Trophoblast cell (in vitro differentiated cells and primary cell): ENCODE results near the gene FOXP3.

Source experiments
- DNase-seq, 2 donors: peaks; one replicate each; pipeline ENCODE4 v3.0.0-alpha.2; 2016
- H2AFZ ChIP-seq: 2 replicates; pipeline ENCODE4 v1.6.1; 2013; ENCODE audit warnings: low read length, moderate library complexity, mild to moderate bottlenecking; ENCODE audit not compliant: insufficient read depth, poor library complexity
- H2AK5ac ChIP-seq: 2 replicates; pipeline ENCODE4 v1.6.1; 2013; ENCODE audit warnings: mild to moderate bottlenecking, low read length
- H2BK120ac ChIP-seq: 2 replicates; pipeline ENCODE4 v1.6.1; 2013; ENCODE audit warnings: low read length, mild to moderate bottlenecking, moderate library complexity; ENCODE audit not compliant: insufficient read depth, poor library complexity
- H2BK12ac ChIP-seq: 2 replicates; pipeline ENCODE4 v1.6.1; 2013; ENCODE audit warnings: mild to moderate bottlenecking, low read length, moderate library complexity
- H2BK5ac ChIP-seq: 2 replicates; pipeline ENCODE4 v1.6.1; 2013; ENCODE audit warnings: low read length, low read depth, moderate library complexity, mild to moderate bottlenecking; ENCODE audit not compliant: poor library complexity
- H3K14ac ChIP-seq: 2 replicates; pipeline ENCODE4 v1.6.1; 2013; ENCODE audit warnings: mild to moderate bottlenecking, low read length
- H3K18ac ChIP-seq: 2 replicates; pipeline ENCODE4 v1.6.1; 2013; ENCODE audit warnings: mild to moderate bottlenecking, low read length
- H3K23ac ChIP-seq: 2 replicates; pipeline ENCODE4 v1.6.1; 2013; ENCODE audit warnings: low read length
- H3K27ac ChIP-seq: 2 replicates; pipeline ENCODE4 v1.5.1; 2013; ENCODE audit warnings: low read depth, mild to moderate bottlenecking, inconsistent platforms, low read length, moderate library complexity
- H3K27me3 ChIP-seq: 2 replicates; pipeline ENCODE4 v1.6.1; 2013; ENCODE audit warnings: inconsistent platforms, mild to moderate bottlenecking, low read length, moderate library complexity; ENCODE audit not compliant: insufficient read depth
- H3K36me3 ChIP-seq, 2 experiments: 1 replicate in 1 of 2; 2 replicates in 1 of 2; pipeline ENCODE4 v1.6.1; 2013; ENCODE audit warnings: low read length in 2 of 2, mild to moderate bottlenecking in 2 of 2, moderate library complexity in 1 of 2; ENCODE audit not compliant: insufficient read depth in 2 of 2, control insufficient read depth in 1 of 2
- H3K4ac ChIP-seq: 2 replicates; pipeline ENCODE4 v1.6.1; 2013; ENCODE audit warnings: low read depth, mild to moderate bottlenecking, low read length, moderate library complexity
- H3K4me1 ChIP-seq, 2 experiments: 1 replicate in 1 of 2; 2 replicates in 1 of 2; pipeline ENCODE4 v1.6.1; 2013; ENCODE audit warnings: low read length in 2 of 2, mild to moderate bottlenecking in 2 of 2, moderate library complexity in 1 of 2; ENCODE audit not compliant: insufficient read depth in 2 of 2, control insufficient read depth in 1 of 2
- H3K4me2 ChIP-seq: 2 replicates; pipeline ENCODE4 v1.6.1; 2013; ENCODE audit warnings: inconsistent platforms, mild to moderate bottlenecking, low read length, moderate library complexity
- H3K4me3 ChIP-seq: 2 replicates; pipeline ENCODE4 v1.5.1; 2013; ENCODE audit warnings: mild to moderate bottlenecking, low read depth, low read length, inconsistent platforms
- H3K79me1 ChIP-seq: one replicate; pipeline ENCODE4 v1.6.1; 2013; ENCODE audit warnings: low read length
- H3K79me2 ChIP-seq: 2 replicates; pipeline ENCODE4 v1.6.1; 2013; ENCODE audit warnings: low read length, mild to moderate bottlenecking; ENCODE audit not compliant: control insufficient read depth, insufficient read depth, poor library complexity
- H3K9ac ChIP-seq: 2 replicates; pipeline ENCODE4 v1.6.1; 2013; ENCODE audit warnings: mild to moderate bottlenecking, low read length
- H3K9me3 ChIP-seq: 2 replicates; pipeline ENCODE4 v1.6.1; 2013; ENCODE audit warnings: low read depth, mild to moderate bottlenecking, control low read depth, inconsistent platforms, low read length; ENCODE audit not compliant: insufficient read depth
- H4K12ac ChIP-seq: 2 replicates; pipeline ENCODE4 v1.6.1; 2013; ENCODE audit warnings: low read depth, mild to moderate bottlenecking, low read length, moderate library complexity
- H4K8ac ChIP-seq: 2 replicates; pipeline ENCODE4 v1.6.1; 2013; ENCODE audit warnings: low read depth, mild to moderate bottlenecking, low read length, moderate library complexity
- H4K91ac ChIP-seq: one replicate; pipeline ENCODE4 v1.6.1; 2013; ENCODE audit warnings: low read depth, mild to moderate bottlenecking, low read length, moderate library complexity
- WGBS: extraction: QIAGEN DNeasy Blood & Tissue Kit; methylation state at CpG from one replicate; pipeline ENCODE4 v1.1.7; 2013; ENCODE audit warnings: missing lambda C conversion rate; ENCODE audit not compliant: insufficient read length, insufficient coverage; ENCODE audit errors: extremely low coverage; 5-methylcytosine and 5-hydroxymethylcytosine counted together

Gene FOXP3

DNA sequence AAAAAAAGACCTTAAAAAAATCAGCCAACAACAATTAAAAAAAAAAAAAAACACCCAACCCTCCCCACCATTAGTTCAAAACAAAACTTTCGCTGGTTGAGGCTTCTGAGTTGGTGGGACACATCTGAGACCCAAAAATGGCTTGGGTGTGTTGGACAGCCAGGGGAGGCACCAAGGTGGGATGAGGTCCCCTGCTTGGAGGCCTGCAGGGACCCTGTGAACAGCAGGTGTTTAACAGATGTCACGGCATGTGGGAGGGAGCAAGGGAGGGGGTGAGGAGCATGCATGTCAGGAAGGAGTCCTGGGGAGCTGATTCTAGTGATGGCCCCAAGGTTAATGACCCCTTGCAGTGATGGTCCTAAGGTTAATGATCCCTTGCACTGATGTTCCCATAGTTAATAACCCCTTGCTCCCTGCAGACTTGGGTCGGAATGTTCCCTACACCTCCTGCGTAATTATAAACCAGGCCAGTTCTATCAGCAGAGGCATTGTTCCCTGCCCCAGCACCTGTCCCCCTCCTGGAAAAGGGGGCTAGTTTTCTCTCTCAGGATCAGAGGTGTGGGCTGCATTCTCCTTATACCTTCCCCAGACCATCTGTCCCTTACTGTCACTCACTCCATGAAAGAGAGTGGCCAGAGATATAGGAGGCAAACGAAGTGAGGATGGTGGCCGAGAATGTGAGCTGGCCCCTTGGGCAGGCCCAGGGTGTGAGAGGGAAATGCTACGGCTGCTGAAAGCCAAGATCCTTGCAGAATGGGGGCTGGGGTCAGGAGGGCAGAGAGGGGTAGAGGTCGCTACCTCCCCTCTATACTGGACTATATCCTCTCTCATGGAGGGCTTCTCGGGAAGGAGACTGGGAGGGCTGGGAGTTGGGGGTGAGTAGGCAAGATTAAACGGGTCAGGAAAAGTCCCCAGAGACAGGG lies 2.3 kb upstream of the FOXP3 start:
- H3K27me3 ChIP-seq, result no peaks in the 10 kb centered on the region
- peaks cover 14% of the 10 kb centered on the region for H3K79me1 ChIP-seq
- H4K8ac ChIP-seq, result no peak overlapping the region
- H3K27ac ChIP-seq, result no peak overlapping the region
- no peak overlapping the region for H3K14ac ChIP-seq
- no peak overlapping the region for H3K18ac ChIP-seq
- no peak overlapping the region for H2AFZ ChIP-seq
- peaks cover 10% of the 10 kb centered on the region for H3K79me2 ChIP-seq
- H3K4me3 ChIP-seq, result no peak overlapping the region
- no peak overlapping the region for H4K12ac ChIP-seq
- no peak overlapping the region for H3K9ac ChIP-seq
- no peak overlapping the region for H3K23ac ChIP-seq
- no peak overlapping the region for H3K4me2 ChIP-seq
- H3K9me3 ChIP-seq, result no peaks in the 10 kb centered on the region
- no peak overlapping the region for H4K91ac ChIP-seq
- no peak overlapping the region for H2AK5ac ChIP-seq
- peaks cover 13% of the 10 kb centered on the region in 2 experiments for H3K4me1 ChIP-seq
- WGBS, result no CpG with 5 or more reads among the region's 10 CpGs
- no peak overlapping the region for H2BK120ac ChIP-seq
- no peak overlapping the region for H2BK5ac ChIP-seq
- DNase-seq, result no peak
- H3K36me3 ChIP-seq, result peaks cover 0 to 2% of the 10 kb centered on the region in 2 experiments
- no peak overlapping the region for H2BK12ac ChIP-seq
- H3K4ac ChIP-seq, result no peak overlapping the region

GRCh38 chrX:49263631-49264030 lies 879 bp downstream of the FOXP3 start:
- H3K79me2 ChIP-seq, result peaks cover under 1% of the 10 kb centered on the region
- no peak overlapping the region for H2AFZ ChIP-seq
- no peak overlapping the region for H3K4ac ChIP-seq
- H3K79me1 ChIP-seq, result peaks cover 1% of the 10 kb centered on the region
- no peaks in the 10 kb centered on the region for H3K27me3 ChIP-seq
- no peak overlapping the region for H3K4me3 ChIP-seq
- no peak overlapping the region for H2BK5ac ChIP-seq
- H2BK12ac ChIP-seq, result no peak overlapping the region
- no peak overlapping the region for H3K23ac ChIP-seq
- H3K4me1 ChIP-seq, result peaks cover 0 to 1% of the 10 kb centered on the region in 2 experiments
- H3K27ac ChIP-seq, result no peak overlapping the region
- no CpG with 5 or more reads among the region's 10 CpGs for WGBS
- H2BK120ac ChIP-seq, result no peak overlapping the region
- H4K12ac ChIP-seq, result no peak overlapping the region
- H4K91ac ChIP-seq, result no peak overlapping the region
- no peak overlapping the region for H4K8ac ChIP-seq
- DNase-seq, result no peak
- H3K18ac ChIP-seq, result no peak overlapping the region
- no peaks in the 10 kb centered on the region for H3K9me3 ChIP-seq
- H3K9ac ChIP-seq, result no peak overlapping the region
- H3K14ac ChIP-seq, result no peak overlapping the region
- H3K4me2 ChIP-seq, result no peak overlapping the region
- no peak overlapping the region for H2AK5ac ChIP-seq
- H3K36me3 ChIP-seq, result no peaks in the 10 kb centered on the region

- no peaks in the 10 kb centered on the region for H3K79me1 ChIP-seq
- H3K79me2 ChIP-seq, result no peaks in the 10 kb centered on the region
- H3K18ac ChIP-seq, result no peak overlapping the region
- no peak overlapping the region for H2AK5ac ChIP-seq
- H3K4me3 ChIP-seq, result no peak overlapping the region
- H3K27me3 ChIP-seq, result no peaks in the 10 kb centered on the region
- no peak overlapping the region for H3K9ac ChIP-seq
- no peak overlapping the region for H2AFZ ChIP-seq
- no peak overlapping the region for H4K8ac ChIP-seq
- no peak overlapping the region for H3K23ac ChIP-seq
- no peaks in the 10 kb centered on the region for H3K36me3 ChIP-seq
- DNase-seq, result no peak
- H3K14ac ChIP-seq, result no peak overlapping the region
- no CpG with 5 or more reads among the region's 1 CpG for WGBS
- H3K9me3 ChIP-seq, result no peaks in the 10 kb centered on the region
- H3K4me2 ChIP-seq, result no peak overlapping the region
- no peak overlapping the region for H2BK12ac ChIP-seq
- H4K91ac ChIP-seq, result no peak overlapping the region
- H2BK5ac ChIP-seq, result no peak overlapping the region
- H2BK120ac ChIP-seq, result no peak overlapping the region
- H4K12ac ChIP-seq, result no peak overlapping the region
- no peaks in the 10 kb centered on the region for H3K4me1 ChIP-seq
- no peak overlapping the region for H3K4ac ChIP-seq
- H3K27ac ChIP-seq, result no peak overlapping the region
Measured at GRCh38 chrX:49262603-49263002, 1.9 kb downstream of the FOXP3 start.

DNA sequence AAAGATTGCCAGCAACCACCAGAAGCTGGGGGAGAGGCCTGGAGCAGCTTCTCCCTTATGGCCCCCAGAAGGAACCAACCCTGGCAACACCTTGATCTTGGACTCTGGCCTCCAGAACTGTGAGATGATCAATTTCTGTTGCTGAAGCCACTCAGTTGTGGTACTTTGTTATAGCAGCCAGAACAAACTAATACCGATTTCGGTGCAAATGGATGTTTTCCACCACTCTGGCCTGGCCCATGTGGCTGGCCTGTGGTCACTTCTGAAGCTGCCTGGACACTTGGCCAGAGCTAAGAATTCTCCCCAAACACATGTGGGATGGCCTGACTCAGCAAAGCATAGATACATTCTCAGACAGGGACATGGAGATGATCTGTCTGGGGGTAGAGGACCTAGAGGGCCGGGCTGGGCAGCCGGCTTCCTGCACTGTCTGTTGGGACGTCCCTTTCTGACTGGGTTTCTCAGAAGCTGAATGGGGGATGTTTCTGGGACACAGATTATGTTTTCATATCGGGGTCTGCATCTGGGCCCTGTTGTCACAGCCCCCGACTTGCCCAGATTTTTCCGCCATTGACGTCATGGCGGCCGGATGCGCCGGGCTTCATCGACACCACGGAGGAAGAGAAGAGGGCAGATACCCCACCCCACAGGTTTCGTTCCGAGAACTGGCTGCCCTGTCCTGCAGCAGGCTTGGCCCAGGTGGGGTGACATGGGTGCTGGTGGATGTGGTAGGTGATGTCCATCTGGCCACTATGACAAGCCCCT lies 4.1 kb downstream of the FOXP3 start:
- Histone ChIP-seq H4K8ac (no peak overlapping the region), H3K23ac (no peak overlapping the region), H3K4ac (no peak overlapping the region), H2BK120ac (no peak overlapping the region), H3K9me3 (no peaks in the 10 kb centered on the region), H2BK12ac (no peak overlapping the region), H3K79me2 (no peaks in the 10 kb centered on the region), H3K79me1 (no peaks in the 10 kb centered on the region), H2AK5ac (no peak overlapping the region), H3K4me1 (no peaks in the 10 kb centered on the region), H3K27me3 (no peaks in the 10 kb centered on the region), H2BK5ac (no peak overlapping the region), H3K36me3 (no peaks in the 10 kb centered on the region), H3K18ac (no peak overlapping the region), H2AFZ (no peak overlapping the region), H3K4me3 (no peak overlapping the region), H4K12ac (no peak overlapping the region), H4K91ac (no peak overlapping the region), H3K14ac (no peak overlapping the region), H3K4me2 (no peak overlapping the region), H3K27ac (no peak overlapping the region), H3K9ac (no peak overlapping the region)
- DNase-seq, result no peak
- WGBS, result no CpG with 5 or more reads among the region's 17 CpGs
